K562 (cell line): ENCODE data around the gene ISOC1. TPM values are rescaled to one million over a fixed set of nuclear protein-coding genes. Genes with fewer than 3 reads are reported as not detected.

Experiments
- ATAC-seq: fragments of 200-7000 bp; cut with Tn5 transposase; 3 replicates; pipeline ENCODE4 v1.9.1; 2020; ENCODE audit warnings: moderate library complexity
- BruUV-seq: library from RNA; stranded (reverse); fragments of 400-500 nt; replicated peaks from 2 replicates; lab custom pipeline; 2021; lab: Mats Ljungman, UMichigan
- CTCF ChIA-PET: fragments of 300-600 bp; formaldehyde crosslinking; extraction: SDS; loops from one replicate; lab custom pipeline; 2021; ENCODE audit warnings: low intra/inter-chr PET ratio; lab: Yijun Ruan, JAX
- POLR2A ChIA-PET: fragments of 300-600, 350-650 bp; sonication (Branson Sonifier 250); formaldehyde crosslinking; extraction: SDS; loops from one replicate; lab custom pipeline; 2021; ENCODE audit warnings: antibody characterized with exemption, inconsistent platforms; lab: Yijun Ruan, JAX
- DNase-seq, 4 experiments: peaks; one replicate each; pipeline versions ENCODE4 v3.0.0 to v3.0.0-alpha.2; 2011 to 2018; ENCODE audit warnings: low spot score in 3 of 4, mixed read lengths in 3 of 4; ENCODE audit errors: extremely low read depth in 1 of 4
- FAIRE-seq: peaks from 2 replicates; lab custom pipeline; 2011; peaks lifted over from hg19 to GRCh38; lab: Jason Lieb, UNC
- H2AFZ ChIP-seq: 2 replicates; pipeline ENCODE4 v1.6.0; 2011; ENCODE audit warnings: low read depth, low read length, control low read depth, inconsistent platforms
- H3K27ac ChIP-seq: fragments of 200-600 bp; 3 replicates; pipeline ENCODE4 v1.8.0; 2011; ENCODE audit warnings: low read depth, mild to moderate bottlenecking, control low read depth, inconsistent platforms, low read length, moderate library complexity, mixed read lengths; ENCODE audit errors: extremely low read depth
- H3K27me3 ChIP-seq, 2 experiments: fragments of 300-600 bp in 1 of 2; 2 replicates in 1 of 2; 3 replicates in 1 of 2; pipeline versions ENCODE4 v1.6.0 to v1.8.0; 2011; ENCODE audit warnings: inconsistent platforms in 2 of 2, low read length in 2 of 2, mild to moderate bottlenecking in 1 of 2, mixed read lengths in 1 of 2, moderate library complexity in 1 of 2; ENCODE audit not compliant: control insufficient read depth in 2 of 2, insufficient read depth in 2 of 2
- H3K36me3 ChIP-seq: fragments of 300-600 bp; 3 replicates; pipeline ENCODE4 v1.8.0; 2011; ENCODE audit warnings: mild to moderate bottlenecking, low read length, inconsistent platforms; ENCODE audit not compliant: control insufficient read depth, insufficient read depth
- H3K4me1 ChIP-seq, 2 experiments: fragments of 200-600 bp in 1 of 2; replicated peaks in 1 of 2; 2 replicates in 1 of 2; 3 replicates in 1 of 2; pipeline versions ENCODE4 v1.5.1 to v1.8.0; 2011; ENCODE audit warnings: inconsistent platforms in 2 of 2, low read length in 2 of 2, mild to moderate bottlenecking in 1 of 2, mixed read lengths in 1 of 2, moderate library complexity in 1 of 2; ENCODE audit not compliant: control insufficient read depth in 2 of 2, insufficient read depth in 2 of 2
- H3K4me2 ChIP-seq: 2 replicates; pipeline ENCODE4 v1.6.1; 2011; ENCODE audit warnings: low read length, control low read depth, inconsistent platforms, mixed read lengths; ENCODE audit not compliant: insufficient read depth
- H3K4me3 ChIP-seq: fragments of 200-600 bp; sonication (generic), shearing (Covaris generic); 2 replicates; pipeline ENCODE4 v1.5.1; 2016; ENCODE audit warnings: control low read depth, inconsistent platforms
- H3K79me2 ChIP-seq: fragments of 200-600 bp; 3 replicates; pipeline ENCODE4 v1.8.0; 2011; ENCODE audit warnings: low read length, inconsistent platforms; ENCODE audit not compliant: control insufficient read depth, insufficient read depth
- H3K9ac ChIP-seq, 2 experiments: 2 replicates each; pipeline versions ENCODE4 v1.6.0 to v1.6.1; 2011; ENCODE audit warnings: low read depth in 2 of 2, low read length in 2 of 2, control low read depth in 1 of 2, inconsistent platforms in 1 of 2, mild to moderate bottlenecking in 1 of 2, mixed read lengths in 1 of 2; ENCODE audit not compliant: insufficient read depth in 1 of 2
- H3K9me1 ChIP-seq: one replicate; pipeline ENCODE4 v1.6.0; 2011; ENCODE audit warnings: inconsistent platforms, mild to moderate bottlenecking, low read length, moderate library complexity; ENCODE audit not compliant: control insufficient read depth, insufficient read depth
- H3K9me3 ChIP-seq: replicated peaks from 2 replicates; pipeline ENCODE4 v1.5.1; 2011; ENCODE audit warnings: low read depth, low read length, inconsistent platforms; ENCODE audit not compliant: control insufficient read depth, insufficient read depth
- H4K20me1 ChIP-seq: replicated peaks from 2 replicates; pipeline ENCODE4 v1.6.1; 2011; ENCODE audit warnings: low read length, inconsistent platforms, mixed read lengths; ENCODE audit not compliant: control insufficient read depth, insufficient read depth
- CREM ChIP-seq: IDR thresholded peaks from 2 replicates; pipeline ENCODE4 v1.6.1; 2014; ENCODE audit warnings: antibody characterized with exemption, low read depth
- HDAC1 ChIP-seq, 2 experiments: fragments of 450-650 bp; IDR thresholded peaks; 2 replicates each; pipeline ENCODE4 v1.6.1; 2016 to 2017; ENCODE audit warnings: inconsistent platforms in 1 of 2, mild to moderate bottlenecking in 1 of 2, moderate library complexity in 1 of 2
- MAFK ChIP-seq: IDR thresholded peaks from 2 replicates; pipeline ENCODE4 v1.6.1; 2011; ENCODE audit warnings: low read length, improper control_type of control experiment
- MYNN ChIP-seq, 2 experiments: sonication (generic); formaldehyde crosslinking in 1 of 2; IDR thresholded peaks; 2 replicates each; pipeline versions ENCODE4 v1.5.0 to v1.6.1; 2016 to 2020; ENCODE audit warnings: antibody characterized with exemption in 1 of 2, missing genetic modification reagents in 1 of 2
- NR1H2 ChIP-seq: sonication (generic); formaldehyde crosslinking; IDR thresholded peaks from 2 replicates; pipeline ENCODE4 v1.4.0; 2020; ENCODE audit warnings: mild to moderate bottlenecking, missing genetic modification reagents
- NR3C1 ChIP-seq: sonication (generic); formaldehyde crosslinking; IDR thresholded peaks from 2 replicates; pipeline ENCODE4 v1.8.1; 2022; ENCODE audit warnings: missing genetic modification reagents
- SP1 ChIP-seq: sonication (generic); formaldehyde crosslinking; IDR thresholded peaks from 2 replicates; pipeline ENCODE4 v1.8.1; 2022; ENCODE audit warnings: mild to moderate bottlenecking, missing genetic modification reagents
- SP2 ChIP-seq: IDR thresholded peaks from 2 replicates; pipeline ENCODE4 v1.6.1; 2011; ENCODE audit warnings: mild to moderate bottlenecking, low read depth, low read length, moderate library complexity; ENCODE audit not compliant: poor library complexity, severe bottlenecking; ENCODE audit errors: extremely low read depth
- TAF1 ChIP-seq: IDR thresholded peaks from 2 replicates; pipeline ENCODE4 v1.6.1; 2011; ENCODE audit warnings: mild to moderate bottlenecking, low read length, moderate library complexity; ENCODE audit not compliant: insufficient read depth, control insufficient read depth, severe bottlenecking; ENCODE audit errors: extremely low read depth
- TSC22D4 ChIP-seq: fragments of 450-650 bp; IDR thresholded peaks from 2 replicates; pipeline ENCODE4 v1.6.1; 2016; ENCODE audit warnings: missing genetic modification characterization, missing biosample characterization, control low read depth
- ZFX ChIP-seq: sonication (generic); formaldehyde crosslinking; IDR thresholded peaks from 2 replicates; pipeline ENCODE4 v1.8.0; 2022; ENCODE audit warnings: mild to moderate bottlenecking, missing genetic modification reagents, moderate library complexity
- WGBS: fragments of 100-300 bp; shearing (Covaris generic); methylation state at CpG from one replicate; pipeline ENCODE4 v1.1.6; 2016; ENCODE audit warnings: low coverage, mixed read lengths; ENCODE audit not compliant: insufficient coverage; ENCODE audit errors: missing lambda C conversion rate; 5-methylcytosine and 5-hydroxymethylcytosine counted together
- in situ Hi-C: fragments of 300-500 bp; cut with MboI; formaldehyde crosslinking; loops from 4 replicates; pipeline ENCODE4 v1.15.0; 2018; ENCODE audit warnings: inconsistent platforms, mixed read lengths
- intact Hi-C: fragments of 100-400 bp; cut with micrococcal nuclease; formaldehyde crosslinking; loops from 2 replicates; pipeline ENCODE4 v1.14.2; 2022
- polyA plus RNA-seq, 8 experiments: library from polyadenylated mRNA; depleted of rRNA in 4 of 8; stranded (reverse) in 5 of 8; unstranded in 3 of 8; fragments of >200 nt; fragmentation: Nextera tagmentation in 2 of 8; fragmentation: Illumina TruSeq in 1 of 8; extraction: Ambion mirVana in 2 of 8; extraction: Trizol in 1 of 8; gene quantifications; 2 replicates each; pipeline versions ENCODE4 v1.2.1 to v1.2.3, GENCODE V29; 2011 to 2014; ENCODE audit warnings: inconsistent platforms in 1 of 8, missing spikeins in 1 of 8
- total RNA-seq, 7 experiments: library from RNA; depleted of rRNA in 6 of 7; stranded (reverse); fragments of >200 nt in 6 of 7; fragmentation: Illumina TruSeq in 2 of 7; extraction: Trizol in 2 of 7; gene quantifications; 2 replicates each; pipeline versions ENCODE4 v1.2.1 to v1.2.3, GENCODE V29; 2011 to 2021; ENCODE audit warnings: low replicate concordance in 1 of 7
- TF ChIP-seq, protein P1 (sequence below), 3 experiments: IDR thresholded peaks in 2 of 3; conservative IDR thresholded peaks in 1 of 3; 2 replicates each; pipeline ENCODE4 v1.5.1; 2011 to 2012; ENCODE audit warnings: low read length in 3 of 3, mild to moderate bottlenecking in 3 of 3, control low read depth in 2 of 3, improper control_type of control experiment in 1 of 3, inconsistent platforms in 1 of 3, low read depth in 1 of 3, mixed read lengths in 1 of 3, moderate library complexity in 1 of 3; ENCODE audit not compliant: insufficient read depth in 2 of 3
- TF ChIP-seq, protein P2 (sequence below), 3 experiments: fragments of 200-800 bp in 1 of 3; sonication (Bioruptor generic) in 1 of 3; sonication (generic) in 1 of 3; formaldehyde crosslinking in 1 of 3; IDR thresholded peaks; 2 replicates each; pipeline versions ENCODE4 v1.6.1 to v1.8.0; 2016 to 2022; ENCODE audit warnings: mild to moderate bottlenecking in 2 of 3, missing compliant biosample characterization in 2 of 3, missing genetic modification characterization in 2 of 3, missing genetic modification reagents in 1 of 3

ISOC1 gene
- total and polyA plus RNA-seq, 9 of the 15 experiments (the other 6 are each of a cell fraction or from before 2014, with no cell fraction given), result 14.0 to 67.9 (median 51.3) TPM

DNA sequence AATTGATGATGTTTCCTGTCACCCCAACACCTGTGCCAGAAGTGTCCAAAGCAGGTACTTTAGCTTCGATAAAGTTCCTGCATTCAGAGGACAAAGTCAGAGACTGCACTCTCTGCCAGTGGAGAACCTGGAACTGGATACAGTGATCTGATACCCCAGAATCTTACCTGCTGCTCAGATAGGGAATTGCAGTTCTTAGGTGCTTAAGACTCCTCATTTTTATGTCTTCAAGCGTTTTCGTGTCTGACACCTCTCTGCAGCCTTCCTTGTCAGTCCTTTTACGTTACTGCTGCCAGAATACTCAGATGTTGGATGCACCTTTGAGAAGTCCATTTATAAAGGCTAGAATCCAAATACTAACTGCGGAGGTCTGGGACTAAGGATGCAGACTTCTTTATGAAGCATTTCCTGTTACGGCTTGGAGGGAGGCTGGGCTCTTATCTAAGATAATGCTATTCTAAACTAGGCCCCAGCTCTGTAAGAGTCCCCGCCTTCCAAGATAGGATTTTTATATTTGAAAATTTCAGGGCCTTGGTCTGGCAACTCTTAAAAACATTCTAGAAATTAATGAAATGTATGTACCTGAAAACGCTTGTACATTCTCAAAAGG lies 1.9 kb downstream of the ISOC1 start:
- H3K79me2 ChIP-seq, result peaks cover 68% of the 10 kb centered on the region
- no peaks in the 10 kb centered on the region; the same call in 1 of the 2 replicates for H4K20me1 ChIP-seq
- peak; percentile 60 for FAIRE-seq
- in situ Hi-C loops (loop anchor here (25.0 kb wide), 1 partner anchor 1559 kb away; no protein-coding TSS in a partner anchor), intact Hi-C loops (loop anchor here (5.0 kb wide), 1 partner anchor 1014 kb away; the partner anchor contains the start of gene SLC12A2)
- no peaks in the 10 kb centered on the region for H3K27me3 ChIP-seq
- POLR2A ChIA-PET, result interaction anchor here (1.2 to 1.6 kb wide), 5 partner anchors 14 to 30 kb away, joined by 3 to 4 read pairs (median 4); no protein-coding TSS in a partner anchor
- ATAC-seq, result peak; percentile 12; the same call in 1 of the 3 replicates
- peak overlapping the region; percentile 24; the same call in 1 of the 2 replicates for H3K4me3 ChIP-seq
- H3K27ac ChIP-seq, result peak overlapping the region; percentile 52
- CTCF ChIA-PET, result no interaction called here
- peak overlapping the region; percentile 41 to 79; a peak in 3 of 4 replicates for H3K9ac ChIP-seq
- H3K4me2 ChIP-seq, result peak overlapping the region; percentile 72
- no TSS peak for BruUV-seq
- DNase-seq, result peak in 2 of 4 experiments; percentile 30 to 49
- WGBS, result 2% methylated on average over 8 of the region's 8 CpGs
- H3K4me1 ChIP-seq, result peaks cover 12 to 33% of the 10 kb centered on the region in 2 experiments
- peaks cover 9% of the 10 kb centered on the region; the same call in 2 of the 3 replicates for H3K36me3 ChIP-seq
- H2AFZ ChIP-seq, result peak overlapping the region; percentile 69
- no peak for TF ChIP-seq TSC22D4 (tag)
- TF ChIP-seq, protein P1, sequence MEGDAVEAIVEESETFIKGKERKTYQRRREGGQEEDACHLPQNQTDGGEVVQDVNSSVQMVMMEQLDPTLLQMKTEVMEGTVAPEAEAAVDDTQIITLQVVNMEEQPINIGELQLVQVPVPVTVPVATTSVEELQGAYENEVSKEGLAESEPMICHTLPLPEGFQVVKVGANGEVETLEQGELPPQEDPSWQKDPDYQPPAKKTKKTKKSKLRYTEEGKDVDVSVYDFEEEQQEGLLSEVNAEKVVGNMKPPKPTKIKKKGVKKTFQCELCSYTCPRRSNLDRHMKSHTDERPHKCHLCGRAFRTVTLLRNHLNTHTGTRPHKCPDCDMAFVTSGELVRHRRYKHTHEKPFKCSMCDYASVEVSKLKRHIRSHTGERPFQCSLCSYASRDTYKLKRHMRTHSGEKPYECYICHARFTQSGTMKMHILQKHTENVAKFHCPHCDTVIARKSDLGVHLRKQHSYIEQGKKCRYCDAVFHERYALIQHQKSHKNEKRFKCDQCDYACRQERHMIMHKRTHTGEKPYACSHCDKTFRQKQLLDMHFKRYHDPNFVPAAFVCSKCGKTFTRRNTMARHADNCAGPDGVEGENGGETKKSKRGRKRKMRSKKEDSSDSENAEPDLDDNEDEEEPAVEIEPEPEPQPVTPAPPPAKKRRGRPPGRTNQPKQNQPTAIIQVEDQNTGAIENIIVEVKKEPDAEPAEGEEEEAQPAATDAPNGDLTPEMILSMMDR (IDR thresholded peaks at IDR 0.05 in 2 of 3, conservative IDR thresholded peaks at IDR 0.05 in 1 of 3; ENCODE audit: insufficient read depth in 2 of 3, low read depth in 1 of 3, low read length in 3 of 3), result 0 out of 6 replicates have a peak, but pooled peaks of 2 of the 3 experiments have one; percentile 4 to 18
- TF ChIP-seq NR1H2 (CRISPR knock-in tag), result no peak
- TF ChIP-seq, protein P2, sequence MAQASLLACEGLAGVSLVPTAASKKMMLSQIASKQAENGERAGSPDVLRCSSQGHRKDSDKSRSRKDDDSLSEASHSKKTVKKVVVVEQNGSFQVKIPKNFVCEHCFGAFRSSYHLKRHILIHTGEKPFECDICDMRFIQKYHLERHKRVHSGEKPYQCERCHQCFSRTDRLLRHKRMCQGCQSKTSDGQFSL (CRISPR knock-in tag; IDR thresholded peaks at IDR 0.05), result no peak
- TF ChIP-seq, protein P2 (tag; IDR thresholded peaks at IDR 0.05), result no peak
- no peak for TF ChIP-seq TAF1
- TF ChIP-seq MYNN (IDR thresholded peaks at IDR 0.05), result peak; percentile 96
- TF ChIP-seq MYNN (CRISPR knock-in tag; IDR thresholded peaks at IDR 0.05), result no peak; the same call in 1 of the 2 replicates
- TF ChIP-seq SP2, result no peak
- TF ChIP-seq HDAC1 (IDR thresholded peaks at IDR 0.05), result no peak
- TF ChIP-seq SP1 (CRISPR knock-in tag), result no peak
- no peak for TF ChIP-seq MAFK
- TF ChIP-seq NR3C1, result no peak
- TF ChIP-seq ZFX, result peak; percentile 20; the same call in 1 of the 2 replicates
- TF ChIP-seq CREM, result no peak
- no peaks in the 10 kb centered on the region for H3K9me3 ChIP-seq
- no peaks in the 10 kb centered on the region for H3K9me1 ChIP-seq
